PFSK-1 (cell line): ENCODE results near the gene MYBPC1.

Source experiments
- POLR2AphosphoS5 ChIP-seq: IDR thresholded peaks from 2 replicates; pipeline ENCODE4 v1.6.1; 2012; ENCODE audit warnings: low read depth, mild to moderate bottlenecking, control low read depth, low read length, moderate library complexity
- SIN3A ChIP-seq: IDR thresholded peaks from 2 replicates; pipeline ENCODE4 v1.6.1; 2012; ENCODE audit warnings: mild to moderate bottlenecking, low read length, moderate library complexity, borderline replicate concordance; ENCODE audit not compliant: insufficient read depth
- TAF1 ChIP-seq: IDR thresholded peaks from 2 replicates; pipeline ENCODE4 v1.6.1; 2012; ENCODE audit warnings: low read length, control low read depth, borderline replicate concordance; ENCODE audit not compliant: insufficient read depth
- TF ChIP-seq, protein P1 (sequence below), 2 experiments: IDR thresholded peaks; 2 replicates each; pipeline versions ENCODE4 v1.6.1 to v1.8.0; 2011 to 2012; ENCODE audit warnings: low read depth in 2 of 2, low read length in 2 of 2, control low read depth in 1 of 2, inconsistent platforms in 1 of 2, mild to moderate bottlenecking in 1 of 2, moderate library complexity in 1 of 2; ENCODE audit not compliant: insufficient read depth in 1 of 2

DNA sequence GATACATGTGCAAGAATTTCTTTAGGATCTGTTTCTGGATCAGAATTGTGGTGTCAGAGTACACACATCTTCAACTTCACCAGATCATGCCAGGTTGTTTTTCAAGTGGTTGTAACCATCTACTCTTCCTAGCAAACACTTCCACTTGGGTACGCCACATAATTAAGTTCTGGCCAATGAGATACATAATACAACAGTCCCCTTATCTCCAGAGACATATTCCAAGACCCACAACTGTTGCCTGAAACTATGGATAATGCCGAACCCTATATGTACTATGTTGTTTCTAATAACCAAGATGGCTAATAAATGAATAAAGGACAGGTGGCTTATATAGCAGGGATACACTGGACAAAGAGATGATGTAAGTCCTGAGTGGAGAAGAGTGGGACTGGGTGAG is 100.2 kb downstream of the MYBPC1 start:
- TF ChIP-seq, protein P1, sequence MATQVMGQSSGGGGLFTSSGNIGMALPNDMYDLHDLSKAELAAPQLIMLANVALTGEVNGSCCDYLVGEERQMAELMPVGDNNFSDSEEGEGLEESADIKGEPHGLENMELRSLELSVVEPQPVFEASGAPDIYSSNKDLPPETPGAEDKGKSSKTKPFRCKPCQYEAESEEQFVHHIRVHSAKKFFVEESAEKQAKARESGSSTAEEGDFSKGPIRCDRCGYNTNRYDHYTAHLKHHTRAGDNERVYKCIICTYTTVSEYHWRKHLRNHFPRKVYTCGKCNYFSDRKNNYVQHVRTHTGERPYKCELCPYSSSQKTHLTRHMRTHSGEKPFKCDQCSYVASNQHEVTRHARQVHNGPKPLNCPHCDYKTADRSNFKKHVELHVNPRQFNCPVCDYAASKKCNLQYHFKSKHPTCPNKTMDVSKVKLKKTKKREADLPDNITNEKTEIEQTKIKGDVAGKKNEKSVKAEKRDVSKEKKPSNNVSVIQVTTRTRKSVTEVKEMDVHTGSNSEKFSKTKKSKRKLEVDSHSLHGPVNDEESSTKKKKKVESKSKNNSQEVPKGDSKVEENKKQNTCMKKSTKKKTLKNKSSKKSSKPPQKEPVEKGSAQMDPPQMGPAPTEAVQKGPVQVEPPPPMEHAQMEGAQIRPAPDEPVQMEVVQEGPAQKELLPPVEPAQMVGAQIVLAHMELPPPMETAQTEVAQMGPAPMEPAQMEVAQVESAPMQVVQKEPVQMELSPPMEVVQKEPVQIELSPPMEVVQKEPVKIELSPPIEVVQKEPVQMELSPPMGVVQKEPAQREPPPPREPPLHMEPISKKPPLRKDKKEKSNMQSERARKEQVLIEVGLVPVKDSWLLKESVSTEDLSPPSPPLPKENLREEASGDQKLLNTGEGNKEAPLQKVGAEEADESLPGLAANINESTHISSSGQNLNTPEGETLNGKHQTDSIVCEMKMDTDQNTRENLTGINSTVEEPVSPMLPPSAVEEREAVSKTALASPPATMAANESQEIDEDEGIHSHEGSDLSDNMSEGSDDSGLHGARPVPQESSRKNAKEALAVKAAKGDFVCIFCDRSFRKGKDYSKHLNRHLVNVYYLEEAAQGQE (IDR thresholded peaks at IDR 0.05; ENCODE audit: insufficient read depth in 1 of 2, low read depth in 2 of 2, low read length in 2 of 2): no peak
- TF ChIP-seq TAF1: no peak
- TF ChIP-seq POLR2AphosphoS5: no peak
- TF ChIP-seq SIN3A: no peak
